HG03460 (cell line): Measurements from ENCODE around the gene SCAP.

Experiments used
- ATAC-seq: cut with Tn5 transposase; IDR thresholded peaks from one replicate; pipeline ENCODE4 v1.9.1; 2021; ENCODE audit not compliant: unreplicated experiment

Gene SCAP

GRCh38 chr3:47366833-47367232 is 108.9 kb downstream of the SCAP start:
- ATAC-seq = no peak

GRCh38 chr3:47365213-47366153 is 110.3 kb downstream of the SCAP start:
- ATAC-seq = no peak
